HCT116 (cell line): ENCODE results near the gene SLC25A22.

ENCODE experiments used
- EZH2phosphoT487 ChIP-seq: fragments of 200-600 bp; IDR thresholded peaks from 2 replicates; pipeline ENCODE4 v1.6.1; 2018; ENCODE audit warnings: antibody characterized with exemption, borderline replicate concordance
- POLR2A ChIP-seq: IDR thresholded peaks from 2 replicates; pipeline ENCODE4 v1.7.0; 2011; ENCODE audit warnings: borderline replicate concordance; ENCODE audit not compliant: insufficient read depth, insufficient read length; ENCODE audit errors: extremely low read depth
- TF ChIP-seq, protein P1 (sequence below), 3 experiments: fragments of 200-600 bp in 1 of 3; sonication (generic) in 1 of 3; IDR thresholded peaks in 2 of 3; conservative IDR thresholded peaks in 1 of 3; 2 replicates each; pipeline ENCODE4 v1.5.1; 2012 to 2017; ENCODE audit warnings: low read depth in 2 of 3, low read length in 2 of 3, antibody characterized with exemption in 1 of 3, borderline replicate concordance in 1 of 3, control low read depth in 1 of 3, mild to moderate bottlenecking in 1 of 3, mixed read lengths in 1 of 3, mixed run types in 1 of 3, moderate library complexity in 1 of 3; ENCODE audit not compliant: insufficient read depth in 1 of 3

DNA sequence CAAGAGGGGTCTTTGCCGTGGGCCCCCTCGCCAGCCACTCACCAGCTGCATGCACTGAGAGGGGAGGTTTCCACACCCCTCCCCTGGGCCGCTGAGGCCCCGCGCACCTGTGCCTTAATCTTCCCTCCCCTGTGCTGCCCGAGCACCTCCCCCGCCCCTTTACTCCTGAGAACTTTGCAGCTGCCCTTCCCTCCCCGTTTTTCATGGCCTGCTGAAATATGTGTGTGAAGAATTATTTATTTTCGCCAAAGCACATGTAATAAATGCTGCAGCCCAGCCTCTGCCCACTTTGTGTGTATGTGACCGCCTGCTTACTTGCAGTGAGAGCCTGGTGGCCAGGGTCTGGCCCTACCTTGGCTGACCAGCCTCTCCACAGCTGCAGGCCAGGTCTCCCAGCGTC is 26.9 kb upstream of the SLC25A22 start:
- TF ChIP-seq POLR2A (no peak), EZH2phosphoT487 (no peak)
- TF ChIP-seq, protein P1, sequence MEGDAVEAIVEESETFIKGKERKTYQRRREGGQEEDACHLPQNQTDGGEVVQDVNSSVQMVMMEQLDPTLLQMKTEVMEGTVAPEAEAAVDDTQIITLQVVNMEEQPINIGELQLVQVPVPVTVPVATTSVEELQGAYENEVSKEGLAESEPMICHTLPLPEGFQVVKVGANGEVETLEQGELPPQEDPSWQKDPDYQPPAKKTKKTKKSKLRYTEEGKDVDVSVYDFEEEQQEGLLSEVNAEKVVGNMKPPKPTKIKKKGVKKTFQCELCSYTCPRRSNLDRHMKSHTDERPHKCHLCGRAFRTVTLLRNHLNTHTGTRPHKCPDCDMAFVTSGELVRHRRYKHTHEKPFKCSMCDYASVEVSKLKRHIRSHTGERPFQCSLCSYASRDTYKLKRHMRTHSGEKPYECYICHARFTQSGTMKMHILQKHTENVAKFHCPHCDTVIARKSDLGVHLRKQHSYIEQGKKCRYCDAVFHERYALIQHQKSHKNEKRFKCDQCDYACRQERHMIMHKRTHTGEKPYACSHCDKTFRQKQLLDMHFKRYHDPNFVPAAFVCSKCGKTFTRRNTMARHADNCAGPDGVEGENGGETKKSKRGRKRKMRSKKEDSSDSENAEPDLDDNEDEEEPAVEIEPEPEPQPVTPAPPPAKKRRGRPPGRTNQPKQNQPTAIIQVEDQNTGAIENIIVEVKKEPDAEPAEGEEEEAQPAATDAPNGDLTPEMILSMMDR (IDR thresholded peaks at IDR 0.05 in 2 of 3, conservative IDR thresholded peaks at IDR 0.05 in 1 of 3; ENCODE audit: borderline replicate concordance in 1 of 3, insufficient read depth in 1 of 3, low read depth in 2 of 3, low read length in 2 of 3) = no peak
